HepG2 (cell line): ENCODE measurements around the gene FRAS1.

ENCODE experiments used
- ARID2 ChIP-seq: sonication (generic); formaldehyde crosslinking; IDR thresholded peaks from 2 replicates; pipeline ENCODE4 v1.8.1; 2022; ENCODE audit warnings: mild to moderate bottlenecking, missing genetic modification reagents, borderline replicate concordance
- KAT7 ChIP-seq: IDR thresholded peaks from 2 replicates; pipeline ENCODE4 v1.6.1; 2018; ENCODE audit warnings: borderline replicate concordance, missing compliant biosample characterization
- POLR2A ChIP-seq, 2 experiments: IDR thresholded peaks; 2 replicates each; pipeline ENCODE4 v1.6.1; 2011; ENCODE audit warnings: low read depth in 2 of 2, low read length in 2 of 2, mild to moderate bottlenecking in 1 of 2, moderate library complexity in 1 of 2; ENCODE audit not compliant: insufficient read depth in 1 of 2
- POLR2AphosphoS2 ChIP-seq: IDR thresholded peaks from 2 replicates; pipeline ENCODE4 v1.6.1; 2011; ENCODE audit warnings: low read depth, low read length, improper control_type of control experiment
- POLR2AphosphoS5 ChIP-seq: IDR thresholded peaks from 2 replicates; pipeline ENCODE4 v1.6.1; 2012; ENCODE audit warnings: low read depth, low read length
- RBAK ChIP-seq: sonication (generic); formaldehyde crosslinking; IDR thresholded peaks from 2 replicates; pipeline ENCODE4 v1.5.1; 2020; ENCODE audit warnings: mild to moderate bottlenecking, missing genetic modification reagents
- RBM22 ChIP-seq: fragments of 200-400 bp; formaldehyde crosslinking; optimal IDR thresholded peaks from 2 replicates; pipeline ENCODE3; 2017; ENCODE audit warnings: mild to moderate bottlenecking, low read length, moderate library complexity
- SMAD3 ChIP-seq: sonication (generic); formaldehyde crosslinking; IDR thresholded peaks from 2 replicates; pipeline ENCODE4 v1.4.0; 2020; ENCODE audit warnings: missing genetic modification reagents
- SMAD9 ChIP-seq: sonication (generic); formaldehyde crosslinking; IDR thresholded peaks from 2 replicates; pipeline ENCODE4 v1.5.1; 2020; ENCODE audit warnings: mild to moderate bottlenecking, missing genetic modification reagents
- ZBTB1 ChIP-seq: sonication (generic); formaldehyde crosslinking; IDR thresholded peaks from 2 replicates; pipeline ENCODE4 v1.4.0; 2020; ENCODE audit warnings: missing genetic modification reagents, borderline replicate concordance
- ZBTB3 ChIP-seq: sonication (generic); formaldehyde crosslinking; IDR thresholded peaks from 2 replicates; pipeline ENCODE4 v1.4.0; 2020; ENCODE audit warnings: low read depth, mild to moderate bottlenecking, moderate library complexity, missing genetic modification reagents, borderline replicate concordance
- TF ChIP-seq, protein P1 (sequence below): sonication (generic); formaldehyde crosslinking; IDR thresholded peaks from 2 replicates; pipeline ENCODE4 v1.5.0; 2020; ENCODE audit warnings: mild to moderate bottlenecking, missing genetic modification reagents, moderate library complexity
- TF ChIP-seq, protein P2 (sequence below): sonication (generic); formaldehyde crosslinking; conservative IDR thresholded peaks from 2 replicates; pipeline ENCODE4 v1.4.0; 2020; ENCODE audit warnings: missing genetic modification reagents

DNA sequence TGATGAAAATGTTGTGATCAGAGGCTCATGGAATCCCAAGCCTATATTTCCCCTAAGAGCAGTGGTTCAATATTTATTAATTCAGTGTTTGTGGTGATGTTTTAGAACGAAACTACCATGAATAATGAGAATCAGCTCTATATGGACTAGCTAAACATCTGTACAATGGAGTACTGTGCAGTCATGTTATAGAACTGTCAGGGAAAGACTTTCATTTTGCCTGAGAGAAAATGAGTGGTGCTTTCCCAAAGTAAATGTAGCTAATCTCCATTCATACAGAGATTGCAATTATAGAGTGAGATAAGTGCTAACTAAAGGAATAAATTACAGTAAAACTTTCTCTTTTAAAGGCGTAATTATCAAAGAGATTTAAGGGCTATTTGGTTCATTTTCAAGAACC, 147.1 kb downstream of the FRAS1 start:
- TF ChIP-seq POLR2AphosphoS5 (no peak), RBM22 (no peak), RBAK (CRISPR knock-in tag) (no peak), ZBTB1 (CRISPR knock-in tag) (no peak), SMAD9 (CRISPR knock-in tag) (no peak), POLR2A (IDR thresholded peaks at IDR 0.05; ENCODE audit: insufficient read depth in 1 of 2, low read depth in 2 of 2, low read length in 2 of 2) (no peak), POLR2AphosphoS2 (no peak), ARID2 (no peak), KAT7 (CRISPR knock-in tag) (no peak), SMAD3 (CRISPR knock-in tag) (no peak), ZBTB3 (no peak)
- TF ChIP-seq, protein P1, sequence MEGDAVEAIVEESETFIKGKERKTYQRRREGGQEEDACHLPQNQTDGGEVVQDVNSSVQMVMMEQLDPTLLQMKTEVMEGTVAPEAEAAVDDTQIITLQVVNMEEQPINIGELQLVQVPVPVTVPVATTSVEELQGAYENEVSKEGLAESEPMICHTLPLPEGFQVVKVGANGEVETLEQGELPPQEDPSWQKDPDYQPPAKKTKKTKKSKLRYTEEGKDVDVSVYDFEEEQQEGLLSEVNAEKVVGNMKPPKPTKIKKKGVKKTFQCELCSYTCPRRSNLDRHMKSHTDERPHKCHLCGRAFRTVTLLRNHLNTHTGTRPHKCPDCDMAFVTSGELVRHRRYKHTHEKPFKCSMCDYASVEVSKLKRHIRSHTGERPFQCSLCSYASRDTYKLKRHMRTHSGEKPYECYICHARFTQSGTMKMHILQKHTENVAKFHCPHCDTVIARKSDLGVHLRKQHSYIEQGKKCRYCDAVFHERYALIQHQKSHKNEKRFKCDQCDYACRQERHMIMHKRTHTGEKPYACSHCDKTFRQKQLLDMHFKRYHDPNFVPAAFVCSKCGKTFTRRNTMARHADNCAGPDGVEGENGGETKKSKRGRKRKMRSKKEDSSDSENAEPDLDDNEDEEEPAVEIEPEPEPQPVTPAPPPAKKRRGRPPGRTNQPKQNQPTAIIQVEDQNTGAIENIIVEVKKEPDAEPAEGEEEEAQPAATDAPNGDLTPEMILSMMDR (CRISPR knock-in tag) = no peak
- TF ChIP-seq, protein P2, sequence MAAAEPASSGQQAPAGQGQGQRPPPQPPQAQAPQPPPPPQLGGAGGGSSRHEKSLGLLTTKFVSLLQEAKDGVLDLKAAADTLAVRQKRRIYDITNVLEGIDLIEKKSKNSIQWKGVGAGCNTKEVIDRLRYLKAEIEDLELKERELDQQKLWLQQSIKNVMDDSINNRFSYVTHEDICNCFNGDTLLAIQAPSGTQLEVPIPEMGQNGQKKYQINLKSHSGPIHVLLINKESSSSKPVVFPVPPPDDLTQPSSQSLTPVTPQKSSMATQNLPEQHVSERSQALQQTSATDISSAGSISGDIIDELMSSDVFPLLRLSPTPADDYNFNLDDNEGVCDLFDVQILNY (CRISPR knock-in tag) = no peak
